ENCODE data around the gene OR1M1.
A peak's percentile ranks its signal among the peaks of the same experiment; 100 is the strongest.
"Not testable (repeated sequence)": the region's sequence is repeated elsewhere in the genome, so short reads cannot be mapped to it uniquely, and the experiment has no call there.

Gene OR1M1

DNA sequence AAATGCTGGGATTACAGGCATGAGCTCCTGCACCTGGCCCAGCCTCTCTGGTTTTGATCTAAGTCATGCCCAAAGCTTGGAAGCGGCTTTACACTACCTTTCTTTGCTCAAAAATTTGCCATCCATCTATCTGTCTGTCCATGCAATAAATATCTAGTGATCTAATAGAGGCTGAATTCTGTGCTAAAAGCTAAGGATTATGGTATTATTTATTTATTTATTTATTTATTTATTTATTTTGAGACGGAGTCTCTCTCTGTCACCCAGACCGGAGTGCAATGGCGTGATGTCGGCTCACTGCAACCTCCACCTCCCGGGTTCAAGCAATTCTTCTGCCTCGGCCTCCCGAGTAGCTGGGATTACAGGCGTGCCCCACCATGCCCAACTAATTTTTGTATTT lies 30.7 kb upstream of the OR1M1 start:
- not testable (repeated sequence) for H3K9ac ChIP-seq (ENCODE audit: low read length); H3K36me3 ChIP-seq (ENCODE audit: control insufficient read depth in 1 of 2, insufficient read depth in 2 of 2, low read depth in 1 of 2, low read length in 2 of 2); H2BK120ac ChIP-seq (ENCODE audit: low read depth, low read length); H4K8ac ChIP-seq (ENCODE audit: low read length); H3K79me1 ChIP-seq (replicated peaks; ENCODE audit: low read length, poor library complexity, severe bottlenecking); H3K9me3 ChIP-seq (ENCODE audit: control insufficient read depth, low read length); DNase-seq; H4K91ac ChIP-seq (ENCODE audit: low read length); H3K4me2 ChIP-seq (ENCODE audit: low read length, poor library complexity, severe bottlenecking); H3K4ac ChIP-seq (ENCODE audit: low read depth in 1 of 2, low read length in 2 of 2); H3K4me3 ChIP-seq (ENCODE audit: insufficient read depth in 1 of 2, low read depth in 1 of 2, low read length in 2 of 2); H2AFZ ChIP-seq (ENCODE audit: low read depth, low read length); H3K27ac ChIP-seq (ENCODE audit: low read length, poor library complexity, severe bottlenecking); H2BK15ac ChIP-seq (ENCODE audit: low read depth, poor library complexity, severe bottlenecking); H2BK12ac ChIP-seq (ENCODE audit: low read length in 2 of 2); H3K27me3 ChIP-seq (ENCODE audit: control insufficient read depth in 1 of 2, insufficient read depth in 1 of 2, low read length in 2 of 2); H3K18ac ChIP-seq (ENCODE audit: low read depth in 1 of 2, low read length in 2 of 2); H3K14ac ChIP-seq (ENCODE audit: low read length in 2 of 2); H2BK5ac ChIP-seq (ENCODE audit: low read depth, low read length, poor library complexity, severe bottlenecking); H3K23ac ChIP-seq (ENCODE audit: low read length in 2 of 2)
- H3K4me1 ChIP-seq (ENCODE audit: control insufficient read depth, insufficient read depth, low read depth, low read length): peaks cover 14% of the 10 kb centered on the region
- H2AK5ac ChIP-seq (ENCODE audit: low read length, severe bottlenecking): peak overlapping the region; percentile 19
- 98% methylated on average over 8 of the region's 9 CpGs for WGBS

DNA sequence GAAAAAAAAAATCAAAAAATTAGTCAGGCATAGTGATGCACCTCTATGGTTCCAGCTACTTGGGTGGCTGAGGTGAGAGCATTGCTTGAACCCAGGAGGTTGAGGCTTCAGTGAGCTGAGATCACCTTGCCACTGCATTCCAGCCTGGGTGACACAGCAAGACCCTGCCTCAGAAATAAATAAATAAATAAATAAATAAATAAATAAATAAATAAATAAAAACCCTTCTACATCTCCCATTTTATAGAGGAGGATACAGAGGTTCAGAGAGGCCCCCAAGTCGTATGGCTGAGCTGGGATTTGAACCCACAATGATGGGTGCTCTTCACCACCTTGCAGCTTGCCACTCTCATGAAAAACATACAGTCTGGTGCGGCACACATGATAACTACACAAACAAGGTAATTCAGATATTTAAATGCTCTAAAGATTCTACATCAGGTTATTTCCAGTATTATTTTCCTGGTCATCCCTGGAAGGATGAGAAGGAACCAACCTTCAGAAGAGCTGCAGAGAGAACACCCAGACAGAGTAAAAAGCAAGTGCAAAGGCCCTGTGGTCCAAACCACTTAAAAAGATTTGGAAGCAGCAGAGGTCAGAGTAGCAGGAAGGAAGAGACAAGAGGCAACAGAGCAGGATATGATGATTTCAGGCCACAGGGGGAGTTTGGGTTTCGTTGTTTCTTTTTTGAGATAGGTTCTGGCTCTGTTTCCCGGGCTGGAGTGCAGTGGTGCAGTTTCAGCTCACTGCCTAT lies 29.2 kb upstream of the OR1M1 start:
- WGBS: 79% methylated on average over 4 of the region's 4 CpGs

DNA sequence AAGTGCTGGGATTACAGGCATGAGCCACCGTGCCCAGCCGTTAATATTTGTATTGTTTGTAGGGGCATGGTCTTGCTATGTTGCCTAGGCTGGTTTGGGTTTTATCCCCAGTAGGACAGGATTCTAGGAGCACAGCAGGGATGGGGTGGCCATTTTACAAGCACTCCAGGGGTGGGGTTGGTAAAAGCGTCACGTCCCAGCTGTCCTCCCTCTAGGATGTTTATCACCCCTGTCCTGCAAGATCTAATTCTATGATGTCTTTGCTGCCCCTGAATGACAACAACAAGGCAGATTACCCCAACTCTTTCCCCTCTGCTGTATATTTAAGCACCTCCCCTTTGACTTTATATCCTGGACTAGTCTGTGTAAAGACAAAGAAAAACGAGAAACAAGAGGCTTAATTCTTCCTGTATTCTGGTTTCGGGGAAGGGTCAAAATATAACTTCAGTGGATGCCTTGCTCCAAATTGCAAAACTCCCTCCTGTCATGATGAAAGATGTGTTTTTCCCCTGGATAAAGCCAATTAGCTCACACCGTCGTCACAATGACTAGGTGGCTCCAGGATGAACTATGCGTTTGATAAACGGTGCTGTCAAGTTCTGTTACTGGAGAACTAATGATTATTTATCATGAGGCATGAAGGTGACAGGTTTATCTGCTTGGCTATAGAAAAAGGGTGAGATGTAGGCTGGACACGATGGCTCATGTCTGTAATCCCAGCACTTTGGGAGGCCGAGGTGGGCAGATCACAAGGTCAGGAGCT lies 27.8 kb upstream of the OR1M1 start:
- Histone ChIP-seq H3K4me2 (ENCODE audit: low read length, poor library complexity, severe bottlenecking) (no peak overlapping the region), H3K36me3 (ENCODE audit: control insufficient read depth in 1 of 2, insufficient read depth in 2 of 2, low read depth in 1 of 2, low read length in 2 of 2) (no peaks in the 10 kb centered on the region), H3K27ac (ENCODE audit: low read length, poor library complexity, severe bottlenecking) (no peak overlapping the region), H3K79me1 (replicated peaks; ENCODE audit: low read length, poor library complexity, severe bottlenecking) (no peaks in the 10 kb centered on the region), H3K4me3 (ENCODE audit: insufficient read depth in 1 of 2, low read depth in 1 of 2, low read length in 2 of 2) (no peak overlapping the region), H2BK15ac (ENCODE audit: low read depth, poor library complexity, severe bottlenecking) (no peak overlapping the region), H4K91ac (ENCODE audit: low read length) (no peak overlapping the region), H3K14ac (ENCODE audit: low read length in 2 of 2) (no peak overlapping the region), H2BK12ac (ENCODE audit: low read length in 2 of 2) (no peak overlapping the region), H3K18ac (ENCODE audit: low read depth in 1 of 2, low read length in 2 of 2) (no peak overlapping the region), H3K4me1 (ENCODE audit: control insufficient read depth, insufficient read depth, low read depth, low read length) (peaks cover 14% of the 10 kb centered on the region), H3K23ac (ENCODE audit: low read length in 2 of 2) (no peak overlapping the region), H3K9ac (ENCODE audit: low read length) (no peak overlapping the region), H2AK5ac (ENCODE audit: low read length, severe bottlenecking) (no peak overlapping the region), H3K27me3 (ENCODE audit: control insufficient read depth in 1 of 2, insufficient read depth in 1 of 2, low read length in 2 of 2) (no peaks in the 10 kb centered on the region), H3K9me3 (ENCODE audit: control insufficient read depth, low read length) (no peaks in the 10 kb centered on the region), H2BK5ac (ENCODE audit: low read depth, low read length, poor library complexity, severe bottlenecking) (no peak overlapping the region), H2AFZ (ENCODE audit: low read depth, low read length) (no peak overlapping the region), H2BK120ac (ENCODE audit: low read depth, low read length) (no peak overlapping the region), H3K4ac (ENCODE audit: low read depth in 1 of 2, low read length in 2 of 2) (no peak overlapping the region), H4K8ac (ENCODE audit: low read length) (no peak overlapping the region)
- WGBS: 77% methylated on average over 12 of the region's 12 CpGs
- DNase-seq: no peak

More for the DNA sequence above, 29.2 kb upstream of the OR1M1 start:
- no peak overlapping the region for H2AFZ ChIP-seq (ENCODE audit: low read depth, low read length)
- no peak overlapping the region for H3K4me2 ChIP-seq (ENCODE audit: low read length, poor library complexity, severe bottlenecking)
- H3K4me1 ChIP-seq (ENCODE audit: control insufficient read depth, insufficient read depth, low read depth, low read length): peaks cover 14% of the 10 kb centered on the region
- H3K36me3 ChIP-seq (ENCODE audit: control insufficient read depth in 1 of 2, insufficient read depth in 2 of 2, low read depth in 1 of 2, low read length in 2 of 2): no peaks in the 10 kb centered on the region
- no peak overlapping the region for H3K27ac ChIP-seq (ENCODE audit: low read length, poor library complexity, severe bottlenecking)
- H4K8ac ChIP-seq (ENCODE audit: low read length): no peak overlapping the region
- no peaks in the 10 kb centered on the region for H3K9me3 ChIP-seq (ENCODE audit: control insufficient read depth, low read length)
- no peak overlapping the region for H3K18ac ChIP-seq (ENCODE audit: low read depth in 1 of 2, low read length in 2 of 2)
- no peaks in the 10 kb centered on the region for H3K79me1 ChIP-seq (replicated peaks; ENCODE audit: low read length, poor library complexity, severe bottlenecking)
- no peaks in the 10 kb centered on the region for H3K27me3 ChIP-seq (ENCODE audit: control insufficient read depth in 1 of 2, insufficient read depth in 1 of 2, low read length in 2 of 2)
- H3K23ac ChIP-seq (ENCODE audit: low read length in 2 of 2): no peak overlapping the region
- no peak overlapping the region for H3K4me3 ChIP-seq (ENCODE audit: insufficient read depth in 1 of 2, low read depth in 1 of 2, low read length in 2 of 2)
- peak overlapping the region; percentile 38 for H2AK5ac ChIP-seq (ENCODE audit: low read length, severe bottlenecking)
- no peak overlapping the region for H2BK15ac ChIP-seq (ENCODE audit: low read depth, poor library complexity, severe bottlenecking)
- no peak overlapping the region for H3K14ac ChIP-seq (ENCODE audit: low read length in 2 of 2)
- H4K91ac ChIP-seq (ENCODE audit: low read length): no peak overlapping the region
- no peak overlapping the region for H3K4ac ChIP-seq (ENCODE audit: low read depth in 1 of 2, low read length in 2 of 2)
- no peak for DNase-seq
- no peak overlapping the region for H2BK5ac ChIP-seq (ENCODE audit: low read depth, low read length, poor library complexity, severe bottlenecking)
- no peak overlapping the region for H3K9ac ChIP-seq (ENCODE audit: low read length)
- no peak overlapping the region for H2BK12ac ChIP-seq (ENCODE audit: low read length in 2 of 2)
- H2BK120ac ChIP-seq (ENCODE audit: low read depth, low read length): no peak overlapping the region

DNA sequence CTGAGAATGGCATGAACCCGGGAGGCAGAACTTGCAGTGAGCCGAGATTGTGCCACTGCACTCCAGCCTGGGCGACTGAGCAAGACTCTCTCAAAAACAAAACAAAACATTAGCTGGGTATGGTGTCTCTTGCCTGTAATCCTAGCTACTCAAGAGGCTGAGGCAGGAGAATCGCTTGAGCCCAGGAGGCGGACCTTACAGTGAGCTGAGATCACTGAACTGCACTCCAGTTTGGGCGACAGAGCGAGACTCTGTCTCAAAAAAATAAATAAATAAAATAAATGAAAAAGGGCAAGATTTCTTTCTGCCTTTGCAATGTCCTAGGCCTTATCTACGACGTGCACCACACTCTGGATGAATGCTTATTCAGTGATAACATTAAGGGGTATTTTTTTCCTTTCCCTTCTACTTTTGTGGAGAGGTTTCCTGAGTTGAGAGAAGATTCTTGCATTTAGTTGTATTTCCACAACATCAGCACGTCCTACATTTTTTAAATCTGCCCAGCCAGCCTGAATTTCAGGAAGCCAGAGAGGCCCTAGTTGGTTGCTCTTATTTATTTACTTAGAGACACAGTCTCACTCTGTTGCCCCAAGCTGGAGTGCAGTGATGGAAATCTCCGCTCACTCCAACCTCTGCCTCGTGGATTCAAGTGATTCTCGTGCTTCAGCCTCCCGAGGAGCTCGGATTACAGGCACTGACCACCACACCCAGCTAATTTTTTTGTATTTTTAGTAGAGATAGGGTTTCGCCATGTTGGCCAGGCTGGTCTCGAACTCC lies 26.1 kb upstream of the OR1M1 start:
- H2BK12ac ChIP-seq (ENCODE audit: low read length in 2 of 2): no peak overlapping the region
- H3K23ac ChIP-seq (ENCODE audit: low read length in 2 of 2): no peak overlapping the region
- no peaks in the 10 kb centered on the region for H3K79me1 ChIP-seq (replicated peaks; ENCODE audit: low read length, poor library complexity, severe bottlenecking)
- H2BK5ac ChIP-seq (ENCODE audit: low read depth, low read length, poor library complexity, severe bottlenecking): no peak overlapping the region
- H4K8ac ChIP-seq (ENCODE audit: low read length): no peak overlapping the region
- H3K14ac ChIP-seq (ENCODE audit: low read length in 2 of 2): no peak overlapping the region
- H3K18ac ChIP-seq (ENCODE audit: low read depth in 1 of 2, low read length in 2 of 2): no peak overlapping the region
- H3K4me3 ChIP-seq (ENCODE audit: insufficient read depth in 1 of 2, low read depth in 1 of 2, low read length in 2 of 2): no peak overlapping the region
- no peaks in the 10 kb centered on the region for H3K36me3 ChIP-seq (ENCODE audit: control insufficient read depth in 1 of 2, insufficient read depth in 2 of 2, low read depth in 1 of 2, low read length in 2 of 2)
- H3K9ac ChIP-seq (ENCODE audit: low read length): no peak overlapping the region
- 68% methylated on average over 11 of the region's 17 CpGs for WGBS
- no peak overlapping the region for H2AFZ ChIP-seq (ENCODE audit: low read depth, low read length)
- peaks cover 3% of the 10 kb centered on the region for H3K4me1 ChIP-seq (ENCODE audit: control insufficient read depth, insufficient read depth, low read depth, low read length)
- no peaks in the 10 kb centered on the region for H3K27me3 ChIP-seq (ENCODE audit: control insufficient read depth in 1 of 2, insufficient read depth in 1 of 2, low read length in 2 of 2)
- H2BK15ac ChIP-seq (ENCODE audit: low read depth, poor library complexity, severe bottlenecking): no peak overlapping the region
- no peak overlapping the region for H2BK120ac ChIP-seq (ENCODE audit: low read depth, low read length)
- H3K27ac ChIP-seq (ENCODE audit: low read length, poor library complexity, severe bottlenecking): peak overlapping the region; percentile 42
- H3K4ac ChIP-seq (ENCODE audit: low read depth in 1 of 2, low read length in 2 of 2): no peak overlapping the region
- H2AK5ac ChIP-seq (ENCODE audit: low read length, severe bottlenecking): no peak overlapping the region
- no peaks in the 10 kb centered on the region for H3K9me3 ChIP-seq (ENCODE audit: control insufficient read depth, low read length)
- no peak for DNase-seq
- no peak overlapping the region for H4K91ac ChIP-seq (ENCODE audit: low read length)
- H3K4me2 ChIP-seq (ENCODE audit: low read length, poor library complexity, severe bottlenecking): no peak overlapping the region
